NCI-H128 (cell line): ENCODE measurements around the gene CABLES2.

Source experiments
- DNase-seq: peaks from one replicate; lab custom pipeline; 2025; ENCODE audit not compliant: unreplicated experiment; lab: John Stamatoyannopoulos, UW

The CABLES2 gene

GRCh38 chr20:62361799-62362589, 45.1 kb downstream of the CABLES2 start:
- no peak for DNase-seq

GRCh38 chr20:62360854-62361798, 46.0 kb downstream of the CABLES2 start:
- no peak for DNase-seq

- DNase-seq: no peak
These were observed 47.5 kb downstream of the CABLES2 start for GRCh38 chr20:62359491-62360121.

- no peak for DNase-seq
These were observed 48.0 kb downstream of the CABLES2 start for GRCh38 chr20:62359043-62359490.

GRCh38 chr20:62358171-62359042, 48.7 kb downstream of the CABLES2 start:
- DNase-seq: no peak

GRCh38 chr20:62357681-62358080, 49.4 kb downstream of the CABLES2 start:
- no peak for DNase-seq

- DNase-seq: no peak
These were observed 49.9 kb downstream of the CABLES2 start for GRCh38 chr20:62357187-62357667.

GRCh38 chr20:62356589-62357186, 50.4 kb downstream of the CABLES2 start:
- DNase-seq: no peak

- no peak for DNase-seq
These were observed 51.1 kb downstream of the CABLES2 start for GRCh38 chr20:62355878-62356588.

- no peak for DNase-seq
These were observed 51.6 kb downstream of the CABLES2 start for GRCh38 chr20:62355516-62355877.

- no peak for DNase-seq
These were observed 52.2 kb downstream of the CABLES2 start for GRCh38 chr20:62354811-62355341.

GRCh38 chr20:62354031-62354808, 52.9 kb downstream of the CABLES2 start:
- DNase-seq: no peak

GRCh38 chr20:62353289-62354030, 53.6 kb downstream of the CABLES2 start:
- DNase-seq: no peak

GRCh38 chr20:62352402-62353288, 54.4 kb downstream of the CABLES2 start:
- DNase-seq: no peak

GRCh38 chr20:62351469-62352401, 55.4 kb downstream of the CABLES2 start:
- DNase-seq: no peak
